K562 (cell line): ENCODE data around the gene PIGC. TPM values are rescaled to one million over a fixed set of nuclear protein-coding genes. Genes with fewer than 3 reads are reported as not detected.

Source experiments
- ATAC-seq: fragments of 200-7000 bp; cut with Tn5 transposase; 3 replicates; pipeline ENCODE4 v1.9.1; 2020; ENCODE audit warnings: moderate library complexity
- BruUV-seq: library from RNA; stranded (reverse); fragments of 400-500 nt; replicated peaks from 2 replicates; lab custom pipeline; 2021; lab: Mats Ljungman, UMichigan
- CTCF ChIA-PET: fragments of 300-600 bp; formaldehyde crosslinking; extraction: SDS; loops from one replicate; lab custom pipeline; 2021; ENCODE audit warnings: low intra/inter-chr PET ratio; lab: Yijun Ruan, JAX
- POLR2A ChIA-PET: fragments of 300-600, 350-650 bp; sonication (Branson Sonifier 250); formaldehyde crosslinking; extraction: SDS; loops from one replicate; lab custom pipeline; 2021; ENCODE audit warnings: antibody characterized with exemption, inconsistent platforms; lab: Yijun Ruan, JAX
- DNase-seq, 4 experiments: peaks; one replicate each; pipeline versions ENCODE4 v3.0.0 to v3.0.0-alpha.2; 2011 to 2018; ENCODE audit warnings: low spot score in 3 of 4, mixed read lengths in 3 of 4; ENCODE audit errors: extremely low read depth in 1 of 4
- FAIRE-seq: peaks from 2 replicates; lab custom pipeline; 2011; peaks lifted over from hg19 to GRCh38; lab: Jason Lieb, UNC
- H2AFZ ChIP-seq: 2 replicates; pipeline ENCODE4 v1.6.0; 2011; ENCODE audit warnings: low read depth, low read length, control low read depth, inconsistent platforms
- H3K27ac ChIP-seq: fragments of 200-600 bp; 3 replicates; pipeline ENCODE4 v1.8.0; 2011; ENCODE audit warnings: low read depth, mild to moderate bottlenecking, control low read depth, inconsistent platforms, low read length, moderate library complexity, mixed read lengths; ENCODE audit errors: extremely low read depth
- H3K27me3 ChIP-seq, 2 experiments: fragments of 300-600 bp in 1 of 2; 2 replicates in 1 of 2; 3 replicates in 1 of 2; pipeline versions ENCODE4 v1.6.0 to v1.8.0; 2011; ENCODE audit warnings: inconsistent platforms in 2 of 2, low read length in 2 of 2, mild to moderate bottlenecking in 1 of 2, mixed read lengths in 1 of 2, moderate library complexity in 1 of 2; ENCODE audit not compliant: control insufficient read depth in 2 of 2, insufficient read depth in 2 of 2
- H3K36me3 ChIP-seq: fragments of 300-600 bp; 3 replicates; pipeline ENCODE4 v1.8.0; 2011; ENCODE audit warnings: mild to moderate bottlenecking, low read length, inconsistent platforms; ENCODE audit not compliant: control insufficient read depth, insufficient read depth
- H3K4me1 ChIP-seq, 2 experiments: fragments of 200-600 bp in 1 of 2; replicated peaks in 1 of 2; 2 replicates in 1 of 2; 3 replicates in 1 of 2; pipeline versions ENCODE4 v1.5.1 to v1.8.0; 2011; ENCODE audit warnings: inconsistent platforms in 2 of 2, low read length in 2 of 2, mild to moderate bottlenecking in 1 of 2, mixed read lengths in 1 of 2, moderate library complexity in 1 of 2; ENCODE audit not compliant: control insufficient read depth in 2 of 2, insufficient read depth in 2 of 2
- H3K4me2 ChIP-seq: 2 replicates; pipeline ENCODE4 v1.6.1; 2011; ENCODE audit warnings: low read length, control low read depth, inconsistent platforms, mixed read lengths; ENCODE audit not compliant: insufficient read depth
- H3K4me3 ChIP-seq: fragments of 200-600 bp; sonication (generic), shearing (Covaris generic); 2 replicates; pipeline ENCODE4 v1.5.1; 2016; ENCODE audit warnings: control low read depth, inconsistent platforms
- H3K79me2 ChIP-seq: fragments of 200-600 bp; 3 replicates; pipeline ENCODE4 v1.8.0; 2011; ENCODE audit warnings: low read length, inconsistent platforms; ENCODE audit not compliant: control insufficient read depth, insufficient read depth
- H3K9ac ChIP-seq, 2 experiments: 2 replicates each; pipeline versions ENCODE4 v1.6.0 to v1.6.1; 2011; ENCODE audit warnings: low read depth in 2 of 2, low read length in 2 of 2, control low read depth in 1 of 2, inconsistent platforms in 1 of 2, mild to moderate bottlenecking in 1 of 2, mixed read lengths in 1 of 2; ENCODE audit not compliant: insufficient read depth in 1 of 2
- H3K9me1 ChIP-seq: one replicate; pipeline ENCODE4 v1.6.0; 2011; ENCODE audit warnings: inconsistent platforms, mild to moderate bottlenecking, low read length, moderate library complexity; ENCODE audit not compliant: control insufficient read depth, insufficient read depth
- H3K9me3 ChIP-seq: replicated peaks from 2 replicates; pipeline ENCODE4 v1.5.1; 2011; ENCODE audit warnings: low read depth, low read length, inconsistent platforms; ENCODE audit not compliant: control insufficient read depth, insufficient read depth
- H4K20me1 ChIP-seq: replicated peaks from 2 replicates; pipeline ENCODE4 v1.6.1; 2011; ENCODE audit warnings: low read length, inconsistent platforms, mixed read lengths; ENCODE audit not compliant: control insufficient read depth, insufficient read depth
- ATF4 ChIP-seq: fragments of 450-650 bp; formaldehyde crosslinking; IDR thresholded peaks from 2 replicates; pipeline ENCODE4 v1.4.0; 2022; ENCODE audit warnings: mild to moderate bottlenecking, moderate library complexity
- CEBPG ChIP-seq, 3 experiments: fragments of 200-800 bp in 1 of 3; sonication (Bioruptor generic) in 1 of 3; sonication (generic) in 1 of 3; formaldehyde crosslinking in 1 of 3; IDR thresholded peaks in 2 of 3; conservative IDR thresholded peaks in 1 of 3; 2 replicates each; pipeline versions ENCODE4 v1.6.1 to v1.8.0; 2016 to 2022; ENCODE audit warnings: missing compliant biosample characterization in 2 of 3, missing genetic modification characterization in 2 of 3, mild to moderate bottlenecking in 1 of 3, missing genetic modification reagents in 1 of 3
- GABPA ChIP-seq: fragments of 200-800 bp; sonication (Bioruptor generic); conservative IDR thresholded peaks from 2 replicates; pipeline ENCODE4 v1.6.1; 2016; ENCODE audit warnings: low read depth, missing genetic modification characterization, missing compliant biosample characterization
- HNRNPL ChIP-seq: fragments of 200-400 bp; formaldehyde crosslinking; IDR thresholded peaks from 2 replicates; pipeline ENCODE4 v1.6.1; 2017; ENCODE audit warnings: low read depth, mild to moderate bottlenecking, low read length
- TRIM24 ChIP-seq, 2 experiments: fragments of 450-650 bp; IDR thresholded peaks; 2 replicates each; pipeline ENCODE4 v1.6.1; 2016
- ZNF133 ChIP-seq: fragments of 250-450 bp; sonication (Bioruptor Pico); IDR thresholded peaks from 2 replicates; pipeline ENCODE4 v1.4.0; 2020; ENCODE audit warnings: mild to moderate bottlenecking
- WGBS: fragments of 100-300 bp; shearing (Covaris generic); methylation state at CpG from one replicate; pipeline ENCODE4 v1.1.6; 2016; ENCODE audit warnings: low coverage, mixed read lengths; ENCODE audit not compliant: insufficient coverage; ENCODE audit errors: missing lambda C conversion rate; 5-methylcytosine and 5-hydroxymethylcytosine counted together
- in situ Hi-C: fragments of 300-500 bp; cut with MboI; formaldehyde crosslinking; loops from 4 replicates; pipeline ENCODE4 v1.15.0; 2018; ENCODE audit warnings: inconsistent platforms, mixed read lengths
- intact Hi-C: fragments of 100-400 bp; cut with micrococcal nuclease; formaldehyde crosslinking; loops from 2 replicates; pipeline ENCODE4 v1.14.2; 2022
- polyA plus RNA-seq, 8 experiments: library from polyadenylated mRNA; depleted of rRNA in 4 of 8; stranded (reverse) in 5 of 8; unstranded in 3 of 8; fragments of >200 nt; fragmentation: Nextera tagmentation in 2 of 8; fragmentation: Illumina TruSeq in 1 of 8; extraction: Ambion mirVana in 2 of 8; extraction: Trizol in 1 of 8; gene quantifications; 2 replicates each; pipeline versions ENCODE4 v1.2.1 to v1.2.3, GENCODE V29; 2011 to 2014; ENCODE audit warnings: inconsistent platforms in 1 of 8, missing spikeins in 1 of 8
- total RNA-seq, 7 experiments: library from RNA; depleted of rRNA in 6 of 7; stranded (reverse); fragments of >200 nt in 6 of 7; fragmentation: Illumina TruSeq in 2 of 7; extraction: Trizol in 2 of 7; gene quantifications; 2 replicates each; pipeline versions ENCODE4 v1.2.1 to v1.2.3, GENCODE V29; 2011 to 2021; ENCODE audit warnings: low replicate concordance in 1 of 7

PIGC gene
- total and polyA plus RNA-seq, 9 of the 15 experiments (the other 6 are each of a cell fraction or from before 2014, with no cell fraction given), result 30.5 to 97.9 (median 54.7) TPM

- H3K4me2 ChIP-seq, result no peak overlapping the region
- in situ Hi-C loops, result no loop called here
- no peak overlapping the region for H3K4me3 ChIP-seq
- 35% methylated on average over 3 of the region's 3 CpGs for WGBS
- no peaks in the 10 kb centered on the region for H3K36me3 ChIP-seq
- ATAC-seq, result no peak
- peak; percentile 62 for TF ChIP-seq CEBPG (CRISPR knock-in tag; IDR thresholded peaks at IDR 0.05)
- peak; percentile 35 to 42; a peak in 2 of 4 replicates for TF ChIP-seq CEBPG (tag; conservative IDR thresholded peaks at IDR 0.05 in 1 of 2, IDR thresholded peaks at IDR 0.05 in 1 of 2)
- TF ChIP-seq TRIM24 (IDR thresholded peaks at IDR 0.05), result peak; percentile 39; a peak in 2 of 4 replicates
- no peak for TF ChIP-seq ZNF133
- 0 out of 2 replicates have a peak, but pooled peaks have one; percentile 35 for TF ChIP-seq ATF4
- 0 out of 2 replicates have a peak, but pooled peaks have one; percentile 16 for TF ChIP-seq GABPA
- no peak for TF ChIP-seq HNRNPL
- TF ChIP-seq, all 486 proteins: peak for 4
- H3K27ac ChIP-seq, result no peak overlapping the region
- H3K4me1 ChIP-seq, result peaks cover 0 to 10% of the 10 kb centered on the region in 2 experiments; a peak in 1 of 5 replicates
- FAIRE-seq (no peak), DNase-seq (no peak)
- H3K9me3 ChIP-seq, result no peaks in the 10 kb centered on the region
- ChIA-PET POLR2A (interaction anchor here (1.1 kb wide), 1 partner anchor 17 kb away, joined by 3 read pairs; no protein-coding TSS in a partner anchor), CTCF (no interaction called here)
- no peak overlapping the region for H3K9ac ChIP-seq
- BruUV-seq, result no TSS peak
- no peaks in the 10 kb centered on the region for H4K20me1 ChIP-seq
- H2AFZ ChIP-seq, result no peak overlapping the region
- H3K9me1 ChIP-seq, result no peaks in the 10 kb centered on the region
- no peaks in the 10 kb centered on the region for H3K79me2 ChIP-seq
- no peaks in the 10 kb centered on the region; a peak in 1 of 5 replicates for H3K27me3 ChIP-seq
- intact Hi-C loops, result no loop called here
Observed at GRCh38 chr1:172469717-172470116, 25.8 kb upstream of the PIGC start.
